Fibroblast of villous mesenchyme (primary cell): ENCODE data around the gene TDRD7. TPM values are rescaled to one million over a fixed set of nuclear protein-coding genes. Genes with fewer than 3 reads are reported as not detected.

Source experiments
- DNase-seq: peaks from one replicate; pipeline ENCODE4 v3.0.0-alpha.2; 2010; ENCODE audit warnings: low read depth
- H3K4me3 ChIP-seq: 2 replicates; pipeline ENCODE4 v1.5.1; 2011; ENCODE audit warnings: low read depth, mild to moderate bottlenecking, low read length
- CTCF ChIP-seq: IDR thresholded peaks from 2 replicates; pipeline ENCODE4 v1.5.1; 2012; ENCODE audit warnings: low read depth, mild to moderate bottlenecking, low read length; ENCODE audit not compliant: insufficient read depth
- total RNA-seq: library from RNA; depleted of rRNA; stranded (reverse); fragments of >200 nt; gene quantifications from 2 replicates; pipeline ENCODE4 v1.2.3, GENCODE V29; 2012

Gene TDRD7
- total RNA-seq, 1 donor, result 11.7 TPM

DNA sequence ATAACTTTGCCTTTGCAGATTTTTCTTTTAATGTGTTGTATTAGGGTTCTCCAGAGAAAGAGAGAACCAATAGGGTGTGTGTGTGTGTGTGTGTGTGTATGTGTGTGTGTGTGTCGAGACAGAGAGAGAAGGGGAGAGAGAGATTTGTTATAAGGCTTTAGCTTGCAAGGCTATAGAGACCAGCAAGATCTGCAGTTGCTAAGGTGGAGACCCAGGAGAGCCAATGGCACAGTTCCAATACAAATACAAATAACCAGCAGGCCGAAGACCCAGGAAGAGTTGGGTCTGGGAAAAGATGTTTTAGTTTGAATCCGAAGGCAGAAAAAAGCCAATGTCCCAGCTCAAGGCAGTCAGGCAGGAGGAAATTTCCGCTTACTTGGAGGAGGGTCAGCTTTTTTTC is 112.5 kb downstream of the TDRD7 start:
- no peak for TF ChIP-seq CTCF
- no peak overlapping the region for H3K4me3 ChIP-seq
- no peak for DNase-seq

DNA sequence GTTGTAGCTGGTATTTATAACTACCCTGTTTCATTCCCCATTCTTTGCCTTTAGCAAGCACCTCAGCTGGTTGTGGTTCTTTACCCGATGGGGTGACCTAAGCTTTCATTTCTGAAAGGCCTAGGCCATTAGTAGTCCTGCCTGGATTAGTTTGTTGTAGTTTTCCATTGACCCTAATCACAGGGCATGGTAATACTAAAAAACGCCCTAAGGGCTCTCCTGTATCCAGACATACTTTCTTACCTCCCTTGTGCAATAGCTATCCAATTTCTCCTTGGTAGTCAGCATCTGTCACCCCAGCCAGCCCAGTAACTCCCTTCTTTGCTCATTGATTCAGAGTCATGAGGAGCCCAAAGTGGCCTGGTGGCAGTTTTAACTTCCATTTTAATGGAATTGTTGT is 113.6 kb downstream of the TDRD7 start:
- no peak for TF ChIP-seq CTCF
- H3K4me3 ChIP-seq, result no peak overlapping the region
- peak; percentile 87 for DNase-seq

DNA sequence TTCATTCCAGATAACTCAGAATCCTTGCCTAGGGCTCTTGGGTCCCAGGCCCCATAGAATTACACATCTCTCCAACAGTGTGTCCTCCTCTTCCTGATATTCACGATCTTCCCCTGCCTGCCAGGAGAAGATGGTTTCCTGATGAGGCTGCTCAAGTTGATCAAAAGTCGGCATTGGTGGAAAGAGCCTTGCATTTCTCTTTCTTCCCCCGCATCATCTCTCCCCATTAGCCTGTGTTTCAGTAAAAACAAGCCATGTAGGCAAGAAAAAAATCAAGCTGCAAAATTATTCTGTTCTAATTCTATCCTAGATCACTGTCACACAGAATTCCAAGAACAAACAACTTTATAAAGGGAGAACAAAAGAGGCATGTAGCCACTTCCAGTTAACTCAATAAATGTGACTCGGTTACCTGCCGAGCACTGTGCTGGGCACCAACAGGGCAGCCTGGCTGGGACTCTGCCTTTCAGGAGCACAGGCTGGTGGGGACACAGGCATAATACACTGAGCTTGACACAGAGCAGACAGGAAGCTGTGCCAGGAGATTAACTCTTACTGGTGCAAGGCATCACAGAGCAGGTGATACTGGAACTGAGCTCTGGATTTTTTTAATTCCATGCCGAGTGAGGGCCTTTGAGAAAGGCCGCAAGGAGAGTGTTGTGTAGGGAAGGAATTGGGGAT is 115.1 kb downstream of the TDRD7 start:
- no peak overlapping the region for H3K4me3 ChIP-seq
- no peak for TF ChIP-seq CTCF
- DNase-seq, result no peak

DNA sequence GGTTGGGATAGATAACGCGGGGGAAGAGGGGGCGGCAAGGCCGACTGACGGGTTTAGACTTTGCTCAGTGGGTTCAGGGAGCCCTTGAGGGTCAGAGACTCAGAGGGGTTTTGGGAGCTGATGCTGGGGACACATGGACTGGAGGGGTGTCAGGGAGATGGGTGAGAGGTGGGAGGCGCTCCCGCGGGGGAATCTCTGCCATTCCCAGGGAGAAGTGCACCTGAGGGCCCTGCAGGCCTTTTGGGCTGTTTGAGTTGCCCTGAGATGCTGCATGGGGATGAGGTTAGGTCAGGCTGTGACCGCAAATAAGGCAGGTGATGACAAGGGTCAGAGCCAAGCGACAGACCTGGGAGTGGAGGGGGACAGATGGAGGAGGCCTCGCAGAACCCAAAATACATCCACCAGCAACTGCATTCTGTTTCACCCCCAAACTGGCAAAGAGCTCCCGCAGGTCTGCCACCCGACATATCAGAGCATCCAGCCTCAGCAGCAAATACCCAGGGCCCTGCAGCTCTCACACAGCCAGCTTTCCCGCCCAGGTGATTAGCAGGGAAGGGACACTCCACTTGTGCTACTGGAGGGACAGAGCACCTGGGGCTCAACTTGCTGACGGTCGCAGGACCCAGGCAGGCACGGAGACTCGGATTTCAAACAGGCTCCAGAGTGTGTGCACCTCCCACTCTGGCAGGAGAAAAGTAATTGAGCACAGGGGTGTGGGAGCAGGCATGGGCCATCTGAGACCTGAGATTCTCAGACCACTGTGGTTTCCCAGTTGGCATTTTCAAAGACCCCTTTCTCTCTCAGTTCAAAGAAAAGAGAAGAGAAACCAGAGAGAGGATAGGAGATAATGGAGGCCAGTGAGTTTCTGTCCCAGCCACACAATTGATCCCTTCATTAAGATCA is 116.0 kb downstream of the TDRD7 start:
- DNase-seq, result no peak
- H3K4me3 ChIP-seq, result no peak overlapping the region
- no peak for TF ChIP-seq CTCF

GRCh38 chr9:97528529-97529230 is 116.8 kb downstream of the TDRD7 start:
- no peak for DNase-seq
- TF ChIP-seq CTCF, result no peak
- no peak overlapping the region for H3K4me3 ChIP-seq

DNA sequence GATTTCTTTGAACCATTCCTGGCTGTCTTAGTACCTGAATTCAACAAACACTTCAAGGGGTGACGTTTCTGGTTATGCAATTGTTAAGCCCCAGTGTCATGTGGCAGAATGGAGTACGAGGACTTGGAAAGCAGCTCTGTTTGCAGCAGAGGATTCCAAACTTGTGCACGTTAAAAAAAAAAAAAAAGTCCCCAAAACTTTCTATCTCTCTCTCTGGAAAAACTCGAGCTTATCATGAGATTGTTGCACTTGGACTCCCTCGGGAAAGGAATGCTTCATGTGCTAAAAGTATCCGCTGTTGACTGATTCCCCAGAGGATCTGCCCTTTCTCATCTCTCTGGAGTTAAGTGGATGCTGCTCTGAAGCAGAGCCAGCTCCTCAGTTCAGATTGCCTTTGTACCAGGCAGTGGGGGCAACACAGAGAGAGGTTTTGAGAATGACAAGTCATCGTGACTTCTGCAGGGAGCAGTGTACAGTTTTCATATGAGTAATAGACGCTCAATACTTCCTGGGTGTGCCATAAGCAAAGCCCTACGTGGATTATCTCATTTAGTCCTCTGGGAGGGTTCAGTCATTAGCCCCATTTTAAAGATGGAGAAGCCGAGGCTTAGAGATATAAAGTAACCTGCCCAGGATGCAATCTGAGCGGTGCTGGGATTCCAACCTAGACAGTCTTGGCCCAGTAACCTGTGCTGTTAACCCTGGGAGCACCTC is 117.6 kb downstream of the TDRD7 start:
- DNase-seq, result peak; percentile 65
- no peak overlapping the region for H3K4me3 ChIP-seq

More for the DNA sequence above, 117.6 kb downstream of the TDRD7 start:
- TF ChIP-seq CTCF, result no peak
